Stimulated activated CD8-positive, alpha-beta memory T cell treated with anti-CD3 and anti-CD28 coated beads, Interleukin-12 subunit alpha, Interleukin-12 subunit beta, amount 100 ng/mL, for 24 hours (primary cell): ENCODE measurements around the gene CACNA1C.

Experiments used
- DNase-seq: peaks from one replicate; pipeline ENCODE4 v3.0.0-alpha.2; 2020; ENCODE audit errors: extremely low read depth

The CACNA1C gene

DNA sequence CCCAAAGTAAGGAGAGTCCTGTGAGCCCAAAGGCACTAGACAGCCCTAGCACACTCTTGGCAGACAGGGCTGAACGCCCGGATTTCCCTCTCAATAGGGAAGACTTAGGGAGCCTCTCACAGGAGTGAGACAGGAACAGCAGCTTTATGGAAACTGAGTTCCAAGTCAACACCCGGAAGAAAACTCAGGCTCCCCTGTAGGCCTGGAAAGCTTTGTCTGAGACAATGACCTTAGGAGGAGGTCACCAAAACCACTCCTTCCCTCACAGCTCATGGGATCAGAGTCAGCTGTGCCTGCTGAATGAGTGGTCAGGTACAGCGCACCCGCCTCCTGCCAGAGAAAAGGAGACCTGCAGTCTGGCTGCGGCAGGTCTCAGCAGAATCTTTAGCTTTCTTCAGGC is 229.5 kb downstream of the CACNA1C start:
- DNase-seq = no peak

DNA sequence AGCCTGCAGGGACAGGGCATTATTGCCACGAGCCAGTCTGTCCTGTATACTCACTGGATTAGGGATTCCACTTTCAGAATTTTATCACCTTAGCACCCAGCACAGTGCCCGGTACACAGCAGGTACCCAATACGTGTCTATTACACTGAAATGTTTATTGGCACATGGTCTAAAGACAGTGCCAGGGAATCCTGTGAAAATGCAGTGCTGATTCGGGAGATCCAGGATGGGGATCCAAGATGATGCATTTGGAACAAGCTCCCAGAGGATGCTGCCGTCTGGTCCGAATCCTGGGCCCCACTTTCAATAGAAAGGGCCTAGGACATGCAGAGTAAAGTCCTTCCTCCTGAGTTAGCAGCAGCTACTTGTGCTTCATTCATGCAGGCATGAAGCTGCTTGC is 230.7 kb downstream of the CACNA1C start:
- no peak for DNase-seq

DNA sequence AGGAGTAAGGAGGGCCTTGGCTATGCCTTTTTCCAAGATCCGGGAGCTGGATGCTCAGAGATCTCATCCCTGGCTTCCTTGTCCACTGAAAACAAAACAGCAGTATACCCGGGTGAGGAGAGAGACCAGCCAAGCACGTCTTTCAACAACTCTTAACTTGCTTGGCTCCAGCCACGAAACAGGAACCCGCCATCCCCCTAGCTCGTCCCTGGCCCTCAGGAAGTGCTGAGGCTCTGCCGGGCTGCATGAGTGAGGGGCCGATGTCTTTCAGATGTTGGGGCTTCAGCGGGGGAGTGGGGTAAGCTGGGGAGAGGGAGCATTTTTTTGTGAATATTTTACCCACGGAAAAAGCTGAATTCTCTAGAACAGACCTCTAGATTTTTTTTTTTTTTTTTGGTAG is 231.1 kb downstream of the CACNA1C start:
- no peak for DNase-seq

DNA sequence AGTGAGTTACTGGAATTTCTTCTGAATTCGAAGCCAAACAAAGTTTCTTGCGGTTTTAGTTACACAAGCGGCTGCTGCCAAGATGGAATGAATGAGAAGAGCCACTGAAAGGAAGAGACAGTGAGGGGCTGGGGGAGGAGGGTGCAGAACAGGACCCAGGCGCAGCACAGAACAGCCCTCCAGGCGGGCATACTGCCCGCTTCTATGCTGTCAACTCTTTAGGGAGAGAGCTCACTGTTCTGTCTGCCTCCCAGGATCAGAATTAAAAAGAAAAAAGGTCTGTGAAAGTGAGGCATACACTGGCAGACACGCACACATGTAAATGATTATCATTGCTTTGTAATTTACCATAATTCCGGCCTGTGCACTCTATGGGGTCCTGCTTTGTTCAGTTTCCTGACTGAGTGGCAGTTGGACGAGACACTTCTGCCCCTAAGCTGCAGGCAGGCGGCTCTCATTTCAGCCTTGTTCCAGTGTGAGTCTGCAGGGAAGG is 231.6 kb downstream of the CACNA1C start:
- DNase-seq = no peak

DNA sequence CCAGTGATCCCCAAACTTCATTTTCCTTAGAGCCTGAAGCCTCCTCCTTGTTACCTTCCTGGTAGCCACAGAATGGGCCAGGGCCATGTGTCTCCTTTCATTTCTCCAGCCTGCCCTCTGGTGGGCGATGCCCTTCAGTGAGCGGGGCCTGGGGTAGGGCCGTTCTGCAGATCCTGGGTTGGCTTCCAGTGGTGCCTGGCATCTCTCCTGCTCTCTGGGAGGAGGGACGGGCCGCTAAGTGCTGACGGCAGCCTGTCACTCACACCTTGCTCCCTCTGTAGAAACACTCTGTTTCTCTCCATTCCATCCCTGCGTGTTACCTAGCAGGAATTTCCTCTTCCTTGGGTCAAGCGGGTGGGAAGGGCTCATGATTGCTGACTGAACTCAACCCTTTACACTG is 232.1 kb downstream of the CACNA1C start:
- no peak for DNase-seq

DNA sequence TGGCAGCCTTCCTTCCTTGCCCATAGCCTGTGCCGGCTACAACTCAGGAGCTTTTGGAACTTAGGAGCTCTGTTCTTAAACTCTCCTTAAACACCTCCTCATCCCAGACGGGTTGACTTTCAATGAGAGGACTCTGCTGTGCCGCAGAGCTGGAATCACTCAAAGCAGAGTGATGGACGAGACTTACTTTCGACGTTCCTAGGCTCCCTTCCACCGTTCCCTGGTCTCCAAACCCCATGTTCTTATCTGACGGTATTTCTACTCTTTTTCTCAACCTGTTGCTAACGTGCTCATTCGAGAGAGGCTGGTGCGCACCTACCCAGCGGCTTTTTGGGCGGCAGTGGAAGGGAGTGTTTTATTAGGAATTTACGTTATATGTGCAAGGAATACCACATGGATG is 232.7 kb downstream of the CACNA1C start:
- DNase-seq = no peak

DNA sequence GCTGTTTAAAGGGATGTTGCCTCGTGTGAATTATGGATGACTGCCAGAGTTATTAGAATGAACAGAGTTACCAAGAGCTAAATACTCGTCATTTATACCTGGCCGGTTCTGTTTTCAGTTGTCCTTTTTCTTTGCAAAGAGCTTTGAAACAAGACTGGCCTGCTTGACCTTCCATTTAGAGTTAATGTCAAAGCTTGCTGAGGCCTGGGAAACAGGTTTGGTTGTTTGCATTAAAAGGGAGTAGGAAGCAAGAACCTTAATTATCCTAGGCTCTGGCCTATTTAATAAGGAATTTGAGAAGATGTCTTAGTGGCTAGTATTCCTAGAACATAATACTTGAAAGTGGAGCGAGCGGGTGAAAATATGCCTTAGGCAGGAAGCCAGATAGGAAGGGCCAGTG is 233.3 kb downstream of the CACNA1C start:
- no peak for DNase-seq

DNA sequence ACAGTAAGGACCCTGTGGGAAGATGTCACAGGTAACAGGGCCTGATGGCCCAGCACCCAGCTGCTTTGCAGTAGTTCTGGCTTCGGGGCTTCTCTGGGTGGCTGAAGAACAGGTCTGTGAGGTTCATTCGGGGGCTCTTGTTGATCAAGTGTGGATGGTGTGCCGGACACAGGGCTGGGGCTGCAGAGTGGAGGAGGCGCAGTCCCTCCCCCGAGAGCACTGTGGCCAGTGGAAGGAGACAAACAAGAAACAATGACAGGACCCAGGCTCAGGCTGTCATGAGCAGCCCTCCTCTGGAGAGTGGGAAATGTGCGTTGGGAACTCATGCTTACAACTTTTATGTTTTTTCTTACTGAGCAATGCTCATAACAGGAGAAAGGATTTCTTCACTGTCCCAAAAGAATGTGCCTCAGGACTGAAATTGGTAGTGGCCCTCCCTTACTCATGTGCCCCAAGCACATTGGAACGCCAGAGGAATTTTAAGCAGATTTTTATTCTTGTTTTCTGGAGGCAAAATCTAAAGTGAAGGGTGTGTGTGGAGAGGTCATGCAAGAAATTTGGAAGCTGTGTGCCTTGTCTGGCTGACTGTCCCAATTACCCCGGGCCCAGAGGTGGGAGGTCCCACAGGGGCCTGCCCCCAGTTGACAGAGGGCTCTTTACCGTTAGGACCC is 233.8 kb downstream of the CACNA1C start:
- DNase-seq = no peak

DNA sequence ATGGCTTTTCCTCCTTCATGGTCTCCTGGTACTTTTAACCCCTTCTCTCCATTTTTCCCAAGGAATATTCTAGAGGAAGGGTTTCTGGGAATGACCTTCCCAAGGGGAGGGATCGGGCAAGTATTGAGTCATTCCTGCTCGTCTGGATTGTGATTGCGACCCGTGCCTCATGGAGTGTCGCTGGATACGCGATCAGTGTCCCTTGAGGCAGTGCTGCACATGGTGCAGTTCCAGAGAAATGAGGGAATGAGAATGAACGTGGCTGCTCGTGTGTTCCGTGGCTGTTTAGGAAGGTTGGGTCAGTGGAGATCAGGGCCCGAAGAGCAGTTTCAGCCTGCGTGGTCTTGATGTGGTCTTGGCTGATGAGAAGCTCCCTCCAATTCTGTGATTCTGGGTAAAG is 234.4 kb downstream of the CACNA1C start:
- no peak for DNase-seq

DNA sequence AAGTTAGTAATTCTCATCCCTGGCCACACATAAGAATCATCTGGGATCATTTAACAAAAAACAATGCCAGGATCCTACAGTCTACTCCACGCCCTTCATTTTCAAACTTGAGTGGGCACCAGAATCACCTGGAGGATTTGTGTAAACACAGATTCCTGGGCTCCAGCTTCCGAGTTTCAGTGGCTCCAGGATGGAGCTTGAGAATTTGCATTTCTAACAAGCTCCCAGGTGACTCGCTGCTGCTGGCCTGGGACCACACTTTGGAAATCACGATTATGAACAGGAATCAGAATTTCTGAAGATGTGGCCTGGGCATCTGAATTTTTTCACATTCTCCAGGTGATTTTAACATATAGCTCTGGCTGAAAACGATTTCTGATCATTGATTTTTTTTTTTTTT is 234.8 kb downstream of the CACNA1C start:
- DNase-seq = no peak

DNA sequence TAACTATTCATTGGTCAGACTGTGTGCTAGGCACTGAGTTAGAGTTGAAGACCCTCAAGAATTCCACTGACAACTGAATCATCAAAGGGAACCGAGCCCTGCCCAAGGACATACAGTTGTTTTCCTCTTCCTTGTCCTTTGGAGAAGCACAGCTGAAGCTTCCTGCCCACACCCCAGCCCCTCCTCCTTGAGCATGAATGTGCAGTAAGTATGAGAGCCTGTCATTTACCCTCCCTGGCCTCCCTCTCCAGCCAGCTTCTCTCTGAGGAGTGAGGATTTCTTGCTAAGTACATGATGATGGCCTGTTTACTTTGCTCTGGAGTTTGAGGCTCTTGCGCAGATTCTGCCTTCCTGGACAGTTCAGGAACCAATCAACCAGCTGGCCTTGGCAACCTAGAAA is 235.2 kb downstream of the CACNA1C start:
- no peak for DNase-seq

DNA sequence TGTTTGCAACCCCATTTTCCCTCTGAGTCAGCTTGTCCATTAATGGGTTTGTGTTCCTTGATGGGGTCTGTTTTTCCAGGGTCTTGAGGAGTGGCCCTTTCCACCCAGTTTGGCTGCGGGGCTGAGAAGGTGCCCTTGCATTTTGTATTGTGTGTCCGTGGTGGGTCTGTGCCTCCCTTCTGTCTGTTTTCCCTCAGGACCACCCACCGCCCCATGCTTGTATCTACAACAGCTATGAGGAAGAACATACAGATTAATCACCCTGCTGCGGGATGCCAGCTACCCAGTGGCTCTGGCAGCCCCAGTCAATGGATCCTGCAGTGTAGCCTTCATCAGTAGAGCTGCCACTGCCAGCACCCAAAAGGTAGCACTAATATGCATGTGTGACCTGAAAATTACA is 235.7 kb downstream of the CACNA1C start:
- DNase-seq = no peak

DNA sequence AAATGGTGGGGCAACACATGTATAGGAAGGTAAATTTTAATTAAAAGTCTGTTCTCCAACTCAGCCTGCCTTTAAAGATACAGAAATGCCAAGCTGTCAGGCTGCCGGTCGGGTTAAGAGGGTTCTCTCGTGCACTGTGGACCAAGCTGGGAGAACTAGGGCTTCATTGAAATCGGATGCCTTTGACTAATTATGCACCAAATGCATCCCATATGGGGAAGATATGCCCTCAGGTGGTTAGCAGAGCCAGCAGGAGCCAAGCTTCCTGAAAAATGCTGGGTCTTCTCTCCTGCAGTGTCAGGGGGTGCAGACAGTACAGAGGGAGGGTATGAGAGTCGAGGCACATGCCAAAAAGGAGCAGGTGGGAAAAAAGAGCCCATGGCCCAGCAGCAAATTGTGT is 236.1 kb downstream of the CACNA1C start:
- no peak for DNase-seq

DNA sequence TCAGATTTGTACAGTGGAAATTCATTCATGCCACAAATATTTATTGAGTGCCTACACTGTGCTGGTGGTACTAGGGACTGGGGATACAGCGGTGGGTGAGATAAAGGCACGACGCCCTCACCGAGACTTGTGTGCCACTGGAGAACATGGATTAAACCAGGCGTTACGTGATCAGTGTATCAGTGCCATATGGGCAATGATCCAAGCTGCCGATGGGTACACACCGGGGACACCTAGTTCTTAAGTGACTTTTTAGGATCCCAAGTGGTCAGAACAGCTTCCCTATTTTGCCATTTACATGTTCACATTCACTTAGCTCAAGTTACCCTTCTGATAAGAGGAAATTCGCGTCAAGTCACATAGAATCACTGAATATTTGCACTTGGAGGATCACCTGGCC is 236.7 kb downstream of the CACNA1C start:
- no peak for DNase-seq

DNA sequence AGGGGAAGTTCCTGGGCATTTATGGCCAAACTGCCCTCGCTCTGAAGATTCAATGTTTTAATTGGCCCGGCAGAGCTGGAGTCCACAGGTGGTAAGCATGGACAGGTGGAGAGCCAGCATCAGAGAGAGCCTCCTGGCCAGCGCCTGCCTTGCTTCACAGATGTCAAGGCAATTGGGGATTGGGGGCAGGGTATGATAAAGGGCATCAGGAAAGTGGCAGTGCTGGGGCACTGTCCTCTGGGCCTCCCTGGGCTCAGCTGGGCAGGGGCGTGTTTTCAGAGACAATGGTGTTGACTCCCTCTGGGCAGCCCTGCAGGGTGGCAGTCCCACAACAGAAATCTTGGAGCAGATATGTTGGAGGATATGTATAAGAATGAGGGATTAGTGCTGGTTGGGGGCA is 237.3 kb downstream of the CACNA1C start:
- no peak for DNase-seq

DNA sequence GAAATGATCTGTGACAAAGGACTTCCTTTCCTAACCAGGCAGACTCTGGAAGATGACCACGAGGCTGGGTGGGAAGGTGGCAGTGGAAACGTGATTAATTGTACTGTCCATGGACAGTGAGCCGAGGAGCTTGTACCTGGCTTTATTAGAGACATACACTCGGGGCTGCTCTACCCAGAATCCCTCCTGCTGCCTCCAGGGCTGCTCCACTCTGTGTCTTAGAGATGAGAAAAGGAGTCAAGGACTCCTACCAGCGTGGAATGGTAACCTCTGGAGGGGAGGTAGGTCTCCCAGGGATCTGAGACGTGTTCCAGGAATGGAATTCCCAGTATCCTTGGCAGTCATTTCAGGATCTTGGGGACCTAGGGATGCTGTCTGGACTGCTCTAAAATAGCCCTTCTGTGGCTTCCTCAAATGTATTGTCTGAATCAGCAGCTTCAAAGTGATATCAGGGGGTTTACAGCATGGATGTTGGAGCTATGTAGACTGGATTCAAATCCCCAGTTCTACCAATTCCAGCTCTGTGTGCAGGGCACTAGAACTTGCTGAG is 237.8 kb downstream of the CACNA1C start:
- DNase-seq = no peak

DNA sequence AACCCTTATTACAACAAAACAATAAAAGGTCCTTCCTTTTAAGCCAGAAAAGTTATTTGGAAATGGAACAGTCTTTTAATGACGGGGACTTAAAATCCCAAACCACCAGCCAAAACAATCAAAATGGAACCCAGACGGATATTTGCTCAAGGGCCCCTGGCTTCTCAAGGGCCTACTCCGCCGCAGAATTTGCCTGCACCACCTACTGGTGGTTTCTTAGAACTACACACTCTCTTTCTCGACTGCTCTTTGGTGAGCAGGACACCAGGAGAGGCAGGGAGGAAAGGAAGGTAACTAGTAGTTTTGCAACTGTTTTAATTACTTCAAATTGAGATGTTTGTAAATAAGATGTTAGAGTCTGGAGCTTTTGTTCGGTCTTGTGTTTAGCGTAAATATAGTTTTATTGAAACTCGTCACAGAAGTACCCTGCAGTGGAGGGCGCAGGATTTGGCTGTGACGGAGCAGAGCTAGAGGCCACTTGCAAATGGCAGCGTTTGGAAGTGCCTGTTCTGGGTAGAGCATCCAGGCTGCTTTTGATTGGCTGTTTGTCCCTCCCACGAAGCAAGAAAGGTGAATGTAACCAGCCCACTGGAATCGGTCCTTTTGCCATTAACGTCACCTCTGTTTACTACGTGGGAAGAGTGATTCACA is 238.5 kb downstream of the CACNA1C start:
- DNase-seq = no peak

DNA sequence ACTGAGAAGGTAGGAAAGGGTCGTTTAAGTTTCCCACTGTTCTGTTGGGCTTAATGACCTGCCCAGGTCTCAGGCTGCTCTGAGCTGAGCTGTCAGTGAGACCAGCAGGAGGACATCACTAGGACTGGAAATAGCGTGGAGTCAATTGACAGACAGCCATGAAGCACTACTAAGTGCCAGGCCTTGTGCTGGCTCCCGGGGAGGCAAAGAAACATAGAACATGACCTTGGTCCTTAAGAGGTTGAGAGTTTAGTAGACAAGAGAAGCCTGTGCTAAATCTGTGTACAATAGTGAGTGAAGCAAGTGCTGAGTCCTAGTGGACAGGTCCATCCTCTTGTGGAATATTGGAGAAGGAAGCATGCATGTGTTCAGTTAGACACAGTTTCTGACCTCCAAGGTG is 239.2 kb downstream of the CACNA1C start:
- no peak for DNase-seq

DNA sequence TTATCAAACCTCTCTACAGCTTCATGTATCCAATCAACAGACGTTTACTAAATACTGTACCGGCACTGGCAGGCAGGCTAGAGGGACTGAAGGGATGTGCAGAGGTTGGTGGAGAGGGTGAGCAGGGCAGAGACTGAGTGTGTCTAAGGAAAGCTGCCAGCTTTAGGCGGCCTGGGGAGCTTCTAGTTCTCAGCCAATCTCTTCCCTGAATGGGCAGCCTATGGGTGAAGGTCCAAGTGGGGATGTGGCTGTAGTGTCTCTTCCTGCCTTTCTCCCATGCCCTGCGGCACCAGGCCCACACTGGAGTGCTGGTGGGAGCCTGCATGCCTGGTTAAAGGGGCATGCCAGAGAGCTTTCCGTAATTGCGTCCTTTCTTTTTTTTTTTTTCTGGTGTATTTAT is 239.8 kb downstream of the CACNA1C start:
- DNase-seq = no peak

DNA sequence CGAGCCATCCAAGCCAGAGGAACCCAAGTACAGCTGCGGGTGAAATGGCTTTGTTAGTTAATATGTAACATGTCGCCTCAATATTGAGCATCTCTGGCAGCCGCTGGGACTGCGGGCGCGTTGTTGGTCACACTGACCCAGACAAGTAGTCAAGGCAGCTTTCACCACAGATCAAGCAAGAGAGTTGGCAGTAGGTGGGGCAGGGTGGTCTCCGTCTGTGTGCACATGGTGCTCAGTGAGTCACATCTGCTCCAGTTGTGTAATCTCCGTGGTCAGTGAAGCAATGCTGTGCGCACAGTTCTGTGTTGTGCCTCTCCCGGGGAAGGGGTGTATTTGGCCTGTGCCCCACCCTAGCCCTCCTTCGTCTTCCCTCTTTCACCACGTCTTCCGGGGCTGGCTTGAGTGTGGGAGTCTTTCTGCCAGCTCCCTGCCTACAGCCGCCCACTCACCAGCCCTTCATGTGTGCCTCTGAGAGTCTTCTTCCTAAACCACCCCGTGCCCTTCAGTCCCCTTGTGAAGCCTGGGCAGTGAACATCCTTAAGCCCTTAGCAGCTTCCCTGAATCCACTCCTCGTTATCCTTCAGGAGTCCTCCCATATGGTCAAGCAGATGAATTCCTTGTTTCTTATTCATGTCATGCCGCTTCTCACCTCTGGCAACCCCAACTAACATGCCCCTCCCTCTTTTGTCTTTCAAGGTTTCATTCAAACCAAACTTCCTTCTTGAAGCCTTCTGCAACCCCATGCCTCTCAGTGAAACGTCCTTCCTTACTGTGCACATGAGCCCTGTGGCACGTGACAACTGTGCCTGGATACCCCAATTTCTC is 242.1 kb downstream of the CACNA1C start:
- DNase-seq = no peak

DNA sequence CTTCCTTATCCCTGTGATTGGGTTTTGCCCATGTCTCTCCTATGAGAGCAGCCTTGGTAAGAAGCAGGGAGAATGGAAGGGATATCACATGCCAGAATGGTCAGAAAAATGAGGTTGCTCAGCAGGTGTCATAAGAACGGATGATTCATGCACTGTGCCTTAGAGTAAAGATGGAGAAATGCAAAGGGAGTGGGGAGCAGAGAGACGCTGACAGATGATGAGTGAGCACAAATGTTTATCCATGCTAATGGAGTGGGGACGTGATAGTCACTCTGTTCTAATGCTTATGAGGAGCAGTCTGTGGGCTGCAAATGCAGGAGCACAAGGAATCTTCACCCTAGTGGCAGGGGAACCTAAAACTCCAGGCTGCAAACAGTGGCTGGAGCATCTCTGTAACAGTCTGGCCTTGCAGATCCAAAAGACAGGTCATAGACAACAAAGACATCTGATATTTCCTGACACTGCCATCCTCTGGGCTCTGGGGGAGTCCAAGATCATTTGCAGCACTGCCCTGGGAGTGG is 243.2 kb downstream of the CACNA1C start:
- DNase-seq = no peak

DNA sequence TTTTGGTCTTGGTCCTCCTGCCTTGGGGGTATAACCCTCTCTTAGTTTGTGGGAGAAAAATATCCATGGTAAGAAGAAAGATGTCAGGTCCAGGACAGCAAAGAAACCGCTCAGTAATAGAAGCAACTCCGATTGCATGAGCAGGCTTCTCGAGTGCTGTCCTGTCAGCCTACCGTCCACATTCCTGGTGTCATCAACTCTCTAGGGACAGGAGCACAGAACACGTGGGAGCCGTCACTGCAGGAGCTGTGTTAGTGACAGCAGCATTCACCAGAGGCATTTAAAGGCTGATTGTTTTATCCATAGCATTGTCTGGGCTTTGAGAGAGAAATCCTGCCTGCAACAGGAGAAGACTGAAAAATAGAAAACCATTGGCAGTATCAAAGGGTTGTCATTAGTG is 244.2 kb downstream of the CACNA1C start:
- DNase-seq = no peak
